ENCODE results near the gene PGBD2.

The PGBD2 gene

GRCh38 chr1:248904437-248905216 lies 1.4 kb upstream of the PGBD2 start:
- TF ChIP-seq CTCF (IDR thresholded peaks at IDR 0.05; ENCODE audit: poor library complexity, severe bottlenecking), result no peak
- H3K27ac ChIP-seq (ENCODE audit: poor library complexity, severe bottlenecking), result no peak overlapping the region
- no peaks in the 10 kb centered on the region for H3K9me3 ChIP-seq (ENCODE audit: severe bottlenecking)
- ATAC-seq (ENCODE audit: low read depth), result no peak
- H3K4me3 ChIP-seq (ENCODE audit: severe bottlenecking), result no peak overlapping the region
- no peaks in the 10 kb centered on the region for H3K27me3 ChIP-seq (ENCODE audit: insufficient read depth, poor library complexity, severe bottlenecking)
- no peak for DNase-seq (ENCODE audit: low spot score)
- H3K4me1 ChIP-seq (ENCODE audit: insufficient read depth, poor library complexity, severe bottlenecking), result no peaks in the 10 kb centered on the region
- no peaks in the 10 kb centered on the region for H3K36me3 ChIP-seq (ENCODE audit: low read depth)

GRCh38 chr1:248905662-248906008 lies 400 bp upstream of the PGBD2 start:
- H3K36me3 ChIP-seq (ENCODE audit: low read depth), result no peaks in the 10 kb centered on the region
- peak overlapping the region; percentile 56 for H3K4me3 ChIP-seq (ENCODE audit: severe bottlenecking)
- peak overlapping the region; percentile 38 for H3K27ac ChIP-seq (ENCODE audit: poor library complexity, severe bottlenecking)
- H3K27me3 ChIP-seq (ENCODE audit: insufficient read depth, poor library complexity, severe bottlenecking), result no peaks in the 10 kb centered on the region
- ATAC-seq (ENCODE audit: low read depth) (no peak), DNase-seq (ENCODE audit: low spot score) (no peak)
- H3K4me1 ChIP-seq (ENCODE audit: insufficient read depth, poor library complexity, severe bottlenecking), result no peaks in the 10 kb centered on the region
- no peak for TF ChIP-seq CTCF (IDR thresholded peaks at IDR 0.05; ENCODE audit: poor library complexity, severe bottlenecking)
- H3K9me3 ChIP-seq (ENCODE audit: severe bottlenecking), result no peaks in the 10 kb centered on the region

- Histone ChIP-seq H3K9me3 (ENCODE audit: severe bottlenecking) (no peaks in the 10 kb centered on the region), H3K27me3 (ENCODE audit: insufficient read depth, poor library complexity, severe bottlenecking) (no peaks in the 10 kb centered on the region), H3K27ac (ENCODE audit: poor library complexity, severe bottlenecking) (no peak overlapping the region), H3K36me3 (ENCODE audit: low read depth) (no peaks in the 10 kb centered on the region), H3K4me3 (ENCODE audit: severe bottlenecking) (peak overlapping the region; percentile 56), H3K4me1 (ENCODE audit: insufficient read depth, poor library complexity, severe bottlenecking) (no peaks in the 10 kb centered on the region)
- no peak for DNase-seq (ENCODE audit: low spot score)
- no peak for TF ChIP-seq CTCF (IDR thresholded peaks at IDR 0.05; ENCODE audit: poor library complexity, severe bottlenecking)
- ATAC-seq (ENCODE audit: low read depth), result peak; percentile 6; the same call in 2 of the 3 replicates
Observed at GRCh38 chr1:248906753-248907661, 972 bp downstream of the PGBD2 start.

- no peak for ATAC-seq (ENCODE audit: low read depth)
- H3K4me1 ChIP-seq (ENCODE audit: insufficient read depth, poor library complexity, severe bottlenecking), result no peaks in the 10 kb centered on the region
Observed at GRCh38 chr1:248910761-248911160, 4.7 kb downstream of the PGBD2 start.

More at GRCh38 chr1:248910761-248911160, 4.7 kb downstream of the PGBD2 start:
- no peak for TF ChIP-seq CTCF (IDR thresholded peaks at IDR 0.05; ENCODE audit: poor library complexity, severe bottlenecking)
- Histone ChIP-seq H3K4me3 (ENCODE audit: severe bottlenecking) (no peak overlapping the region), H3K27me3 (ENCODE audit: insufficient read depth, poor library complexity, severe bottlenecking) (no peaks in the 10 kb centered on the region), H3K27ac (ENCODE audit: poor library complexity, severe bottlenecking) (no peak overlapping the region), H3K36me3 (ENCODE audit: low read depth) (0 out of 2 replicates have a peak, but pooled peaks cover 3% of the 10 kb centered on the region), H3K9me3 (ENCODE audit: severe bottlenecking) (no peaks in the 10 kb centered on the region)
- DNase-seq (ENCODE audit: low spot score), result no peak
